Caki2 (cell line): ENCODE data around the gene ZNF81. TPM values are rescaled to one million over a fixed set of nuclear protein-coding genes. Genes with fewer than 3 reads are reported as not detected.
"Not testable (repeated sequence)": the region's sequence is repeated elsewhere in the genome, so short reads cannot be mapped to it uniquely, and the experiment has no call there.

Experiments used
- DNase-seq: peaks from one replicate; pipeline ENCODE4 v3.0.0-alpha.2; 2015; ENCODE audit warnings: low read depth
- in situ Hi-C: cut with HindIII; loops from 2 replicates; pipeline ENCODE4 v1.10.0; 2016; ENCODE audit warnings: low sequenced_read_pairs, low pct_unique_long_range_greater_than_20kb, mixed read lengths
- total RNA-seq: library from RNA; depleted of rRNA; stranded (reverse); fragments of >200 nt; shearing (Covaris generic); gene quantifications from 2 replicates; pipeline ENCODE4 v1.2.3, GENCODE V29; 2014; ENCODE audit warnings: low replicate concordance

The ZNF81 gene
- total RNA-seq, 1 experiment from 2014 or later: 9.5 TPM

- in situ Hi-C loops: no loop called here
- DNase-seq: no peak
Measured at GRCh38 chrX:47898024-47898423, 61.3 kb downstream of the ZNF81 start.

- DNase-seq: no peak
- in situ Hi-C loops: no loop called here
Measured at GRCh38 chrX:47900833-47901232, 64.1 kb downstream of the ZNF81 start.

GRCh38 chrX:47902161-47902560 is 65.5 kb downstream of the ZNF81 start:
- no peak for DNase-seq
- in situ Hi-C loops: no loop called here

- in situ Hi-C loops: no loop called here
- no peak for DNase-seq
Measured at GRCh38 chrX:47915886-47916493, 79.3 kb downstream of the ZNF81 start.

- DNase-seq: no peak
- in situ Hi-C loops: no loop called here
Measured at GRCh38 chrX:47918274-47918673, 81.6 kb downstream of the ZNF81 start.

- in situ Hi-C loops: no loop called here
- DNase-seq: no peak
Measured at GRCh38 chrX:47927212-47927611, 90.5 kb downstream of the ZNF81 start.

GRCh38 chrX:47931970-47932369 is 95.3 kb downstream of the ZNF81 start:
- in situ Hi-C loops, DNase-seq: not testable (repeated sequence)

- in situ Hi-C loops: no loop called here
- no peak for DNase-seq
Measured at GRCh38 chrX:47933946-47934345, 97.2 kb downstream of the ZNF81 start.

- no peak for DNase-seq
- in situ Hi-C loops: no loop called here
Measured at GRCh38 chrX:47936224-47936939, 99.7 kb downstream of the ZNF81 start.

- in situ Hi-C loops: no loop called here
- no peak for DNase-seq
Measured at GRCh38 chrX:47936940-47937317, 100.2 kb downstream of the ZNF81 start.

- in situ Hi-C loops: no loop called here
Measured at GRCh38 chrX:47940448-47940847, 103.7 kb downstream of the ZNF81 start.

GRCh38 chrX:47941423-47941822 is 104.7 kb downstream of the ZNF81 start:
- peak; percentile 30 for DNase-seq
- in situ Hi-C loops: no loop called here

More at GRCh38 chrX:47940448-47940847, 103.7 kb downstream of the ZNF81 start:
- DNase-seq: no peak

GRCh38 chrX:47955295-47955694 is 118.6 kb downstream of the ZNF81 start:
- in situ Hi-C loops: not testable (repeated sequence)

GRCh38 chrX:47956016-47956415 is 119.3 kb downstream of the ZNF81 start:
- in situ Hi-C loops: no loop called here

More at GRCh38 chrX:47955295-47955694, 118.6 kb downstream of the ZNF81 start:
- not testable (repeated sequence) for DNase-seq

GRCh38 chrX:47958206-47958605 is 121.5 kb downstream of the ZNF81 start:
- in situ Hi-C loops, DNase-seq: not testable (repeated sequence)

More at GRCh38 chrX:47956016-47956415, 119.3 kb downstream of the ZNF81 start:
- no peak for DNase-seq

- no peak for DNase-seq
- in situ Hi-C loops: no loop called here
Measured at GRCh38 chrX:47958761-47959342, 122.2 kb downstream of the ZNF81 start.

GRCh38 chrX:47960406-47960805 is 123.7 kb downstream of the ZNF81 start:
- DNase-seq: no peak
- in situ Hi-C loops: no loop called here

GRCh38 chrX:47961830-47962229 is 125.1 kb downstream of the ZNF81 start:
- DNase-seq, in situ Hi-C loops: not testable (repeated sequence)

GRCh38 chrX:47965526-47965925 is 128.8 kb downstream of the ZNF81 start:
- in situ Hi-C loops, DNase-seq: not testable (repeated sequence)
